ENCODE measurements around the gene STIMATE.

DNA sequence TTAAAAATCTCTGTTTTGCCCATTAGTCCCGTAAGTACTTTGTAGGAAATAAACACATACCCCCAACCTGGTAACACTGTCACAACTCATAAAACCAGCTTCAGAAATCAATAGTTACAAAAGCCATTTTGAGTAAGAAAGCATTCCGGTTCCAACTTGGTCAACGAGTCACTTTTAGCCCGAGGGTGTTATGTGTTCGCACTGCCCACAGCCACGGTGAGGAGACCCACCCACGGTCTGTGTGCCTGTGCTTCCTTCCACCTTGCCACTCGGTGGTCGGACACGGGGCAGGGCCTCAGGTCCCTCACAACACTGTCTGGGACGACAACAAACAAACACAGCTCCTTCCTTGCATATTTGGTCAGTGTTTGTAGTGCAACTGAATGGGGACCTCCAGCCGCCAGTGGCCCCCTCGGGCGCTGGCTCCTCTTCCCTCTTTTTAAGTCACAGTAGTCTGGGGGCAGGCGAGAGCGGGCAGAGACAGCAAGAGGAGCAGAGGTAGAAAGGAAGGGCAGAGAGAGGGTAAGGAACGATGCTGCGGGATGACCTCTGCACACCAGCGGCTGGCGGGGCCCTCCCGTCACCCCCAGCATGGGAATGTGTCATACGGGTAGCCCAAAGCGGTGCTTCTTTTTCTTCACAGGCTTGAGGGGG is 57.3 kb downstream of the STIMATE start:
- TF ChIP-seq L3MBTL2 (conservative IDR thresholded peaks at IDR 0.05), result no peak
- no peak for TF ChIP-seq LEF1 (IDR thresholded peaks at IDR 0.05; ENCODE audit: borderline replicate concordance)
- TF ChIP-seq HDGF (IDR thresholded peaks at IDR 0.05; ENCODE audit: borderline replicate concordance), result no peak
- no peak for TF ChIP-seq ARNT (IDR thresholded peaks at IDR 0.05)
- no peak for TF ChIP-seq FOXM1 (IDR thresholded peaks at IDR 0.05; ENCODE audit: borderline replicate concordance)
- TF ChIP-seq TARDBP (IDR thresholded peaks at IDR 0.05), result no peak
- TF ChIP-seq SP1 (IDR thresholded peaks at IDR 0.05), result no peak
- TF ChIP-seq SUZ12 (IDR thresholded peaks at IDR 0.05), result no peak
- no peak for TF ChIP-seq CTBP1 (IDR thresholded peaks at IDR 0.05; ENCODE audit: borderline replicate concordance)

Measured in HEK293T (cell line).